ENCODE data around the gene GET4. TPM values are rescaled to one million over a fixed set of nuclear protein-coding genes. Genes with fewer than 3 reads are reported as not detected.
A peak's percentile ranks its signal among the peaks of the same experiment; 100 is the strongest.

The GET4 gene
- total RNA-seq, 1 experiment from 2014 or later: 120 TPM

- Histone ChIP-seq H3K9me2 (ENCODE audit: insufficient read depth) (no peaks in the 10 kb centered on the region), H3K4me2 (no peak overlapping the region)
- POLR2A ChIA-PET (ENCODE audit: unreplicated experiment): no interaction called here
Observed at GRCh38 chr7:931871-932650, 55.7 kb downstream of the GET4 start.

GRCh38 chr7:932651-932975 lies 56.3 kb downstream of the GET4 start:
- POLR2A ChIA-PET (ENCODE audit: unreplicated experiment): no interaction called here
- Histone ChIP-seq H2AFZ (no peak overlapping the region), H3K4me2 (no peak overlapping the region), H3K9me2 (ENCODE audit: insufficient read depth) (no peaks in the 10 kb centered on the region), H4K20me1 (ENCODE audit: insufficient read depth) (no peaks in the 10 kb centered on the region), H3K4me3 (no peak overlapping the region), H3K36me3 (ENCODE audit: low read depth) (no peaks in the 10 kb centered on the region), H3K27ac (no peak overlapping the region), H3K27me3 (ENCODE audit: insufficient read depth, low read depth) (no peaks in the 10 kb centered on the region), H3K9me3 (ENCODE audit: insufficient read depth, low read depth) (no peaks in the 10 kb centered on the region), H3K79me2 (ENCODE audit: low read depth) (no peaks in the 10 kb centered on the region), H3F3A (ENCODE audit: insufficient read depth, low read depth) (peaks cover 12% of the 10 kb centered on the region), H3K4me1 (replicated peaks; ENCODE audit: insufficient read depth) (peaks cover 13% of the 10 kb centered on the region)
- TSS peak; percentile 15 for BruUV-seq (replicated peaks)
- TF ChIP-seq, protein P1, sequence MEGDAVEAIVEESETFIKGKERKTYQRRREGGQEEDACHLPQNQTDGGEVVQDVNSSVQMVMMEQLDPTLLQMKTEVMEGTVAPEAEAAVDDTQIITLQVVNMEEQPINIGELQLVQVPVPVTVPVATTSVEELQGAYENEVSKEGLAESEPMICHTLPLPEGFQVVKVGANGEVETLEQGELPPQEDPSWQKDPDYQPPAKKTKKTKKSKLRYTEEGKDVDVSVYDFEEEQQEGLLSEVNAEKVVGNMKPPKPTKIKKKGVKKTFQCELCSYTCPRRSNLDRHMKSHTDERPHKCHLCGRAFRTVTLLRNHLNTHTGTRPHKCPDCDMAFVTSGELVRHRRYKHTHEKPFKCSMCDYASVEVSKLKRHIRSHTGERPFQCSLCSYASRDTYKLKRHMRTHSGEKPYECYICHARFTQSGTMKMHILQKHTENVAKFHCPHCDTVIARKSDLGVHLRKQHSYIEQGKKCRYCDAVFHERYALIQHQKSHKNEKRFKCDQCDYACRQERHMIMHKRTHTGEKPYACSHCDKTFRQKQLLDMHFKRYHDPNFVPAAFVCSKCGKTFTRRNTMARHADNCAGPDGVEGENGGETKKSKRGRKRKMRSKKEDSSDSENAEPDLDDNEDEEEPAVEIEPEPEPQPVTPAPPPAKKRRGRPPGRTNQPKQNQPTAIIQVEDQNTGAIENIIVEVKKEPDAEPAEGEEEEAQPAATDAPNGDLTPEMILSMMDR (conservative IDR thresholded peaks at IDR 0.05): no peak
- no peak for TF ChIP-seq EZH2 (IDR thresholded peaks at IDR 0.05; ENCODE audit: low read depth)
- no peak for DNase-seq
- CTCF ChIA-PET: no interaction called here
- intact Hi-C loops (cut with micrococcal nuclease; ENCODE audit: unreplicated experiment): no loop called here

More at GRCh38 chr7:931871-932650, 55.7 kb downstream of the GET4 start:
- no peak for DNase-seq
- TF ChIP-seq, protein P1 (conservative IDR thresholded peaks at IDR 0.05): no peak
- Histone ChIP-seq H3K4me3 (no peak overlapping the region), H3K4me1 (replicated peaks; ENCODE audit: insufficient read depth) (peaks cover 13% of the 10 kb centered on the region), H3F3A (ENCODE audit: insufficient read depth, low read depth) (peaks cover 12% of the 10 kb centered on the region; the same call in 1 of the 2 replicates), H3K36me3 (ENCODE audit: low read depth) (no peaks in the 10 kb centered on the region), H3K27me3 (ENCODE audit: insufficient read depth, low read depth) (no peaks in the 10 kb centered on the region), H3K9me3 (ENCODE audit: insufficient read depth, low read depth) (no peaks in the 10 kb centered on the region), H2AFZ (no peak overlapping the region), H3K27ac (no peak overlapping the region), H4K20me1 (ENCODE audit: insufficient read depth) (no peaks in the 10 kb centered on the region), H3K79me2 (ENCODE audit: low read depth) (no peaks in the 10 kb centered on the region)
- CTCF ChIA-PET: no interaction called here
- intact Hi-C loops (cut with micrococcal nuclease; ENCODE audit: unreplicated experiment): no loop called here
- BruUV-seq (replicated peaks): no TSS peak

GRCh38 chr7:934469-935163 lies 58.3 kb downstream of the GET4 start:
- H3K9me2 ChIP-seq (ENCODE audit: insufficient read depth): no peaks in the 10 kb centered on the region
- H3K27me3 ChIP-seq (ENCODE audit: insufficient read depth, low read depth): no peaks in the 10 kb centered on the region
- H3K4me3 ChIP-seq: no peak overlapping the region
- no peak for DNase-seq
- H3F3A ChIP-seq (ENCODE audit: insufficient read depth, low read depth): peaks cover 28% of the 10 kb centered on the region
- H3K4me2 ChIP-seq: no peak overlapping the region
- no peaks in the 10 kb centered on the region for H3K36me3 ChIP-seq (ENCODE audit: low read depth)
- no peak overlapping the region for H3K27ac ChIP-seq
- peaks cover 13% of the 10 kb centered on the region for H3K4me1 ChIP-seq (replicated peaks; ENCODE audit: insufficient read depth)
- intact Hi-C loops (cut with micrococcal nuclease; ENCODE audit: unreplicated experiment): no loop called here
- no peaks in the 10 kb centered on the region for H3K9me3 ChIP-seq (ENCODE audit: insufficient read depth, low read depth)
- H3K79me2 ChIP-seq (ENCODE audit: low read depth): no peaks in the 10 kb centered on the region
- ChIA-PET CTCF (no interaction called here), POLR2A (ENCODE audit: unreplicated experiment) (no interaction called here)
- H2AFZ ChIP-seq: no peak overlapping the region
- H4K20me1 ChIP-seq (ENCODE audit: insufficient read depth): no peaks in the 10 kb centered on the region
- BruUV-seq (replicated peaks): no TSS peak
- TF ChIP-seq EZH2 (IDR thresholded peaks at IDR 0.05; ENCODE audit: low read depth): no peak
- TF ChIP-seq, protein P1 (conservative IDR thresholded peaks at IDR 0.05): no peak
